Mammary epithelial cell (primary cell): ENCODE data around the gene SH3D19.

ENCODE experiments used
- CTCF ChIP-seq, 2 donors: IDR thresholded peaks in 1 of 2; conservative IDR thresholded peaks in 1 of 2; 2 replicates each; pipeline ENCODE4 v1.5.1; 2011 to 2012; ENCODE audit warnings: inconsistent platforms in 2 of 2, low read length in 2 of 2, mild to moderate bottlenecking in 2 of 2, control low read depth in 1 of 2, low read depth in 1 of 2; ENCODE audit not compliant: insufficient read depth in 1 of 2; ENCODE audit errors: extremely low read depth in 1 of 2
- EZH2 ChIP-seq: IDR thresholded peaks from 2 replicates; pipeline ENCODE4 v1.6.1; 2012; ENCODE audit warnings: low read length, inconsistent platforms, borderline replicate concordance

- no peak for TF ChIP-seq CTCF (conservative IDR thresholded peaks at IDR 0.05 in 1 of 2, IDR thresholded peaks at IDR 0.05 in 1 of 2; ENCODE audit: extremely low read depth in 1 of 2, insufficient read depth in 1 of 2, low read depth in 1 of 2, low read length in 2 of 2)
- TF ChIP-seq EZH2, result no peak
These were observed 182.2 kb downstream of the SH3D19 start for GRCh38 chr4:151143162-151143561.
